T-cell (primary cell): Measurements from ENCODE around the gene CTSF. TPM values are rescaled to one million over a fixed set of nuclear protein-coding genes. Genes with fewer than 3 reads are reported as not detected.

Experiments
- ATAC-seq, 4 experiments: fragments of 200-7000 bp in 3 of 4; fragments of 150-1000 bp in 1 of 4; cut with Tn5 transposase; replicated peaks in 1 of 4; 1 replicate in 3 of 4; 2 replicates in 1 of 4; pipeline ENCODE4 v1.10.0; 2021; ENCODE audit warnings: moderate library complexity in 3 of 4, mild to moderate bottlenecking in 2 of 4, moderate number of reproducible peaks in 1 of 4
- CTCF ChIA-PET, 2 donors: fragments of 300-600 bp; sonication (Branson Sonifier 250); formaldehyde crosslinking; loops; one replicate each; lab custom pipeline; 2022; ENCODE audit warnings: antibody characterized with exemption in 2 of 2; lab: Charles Lee
- POLR2A ChIA-PET, 2 donors: fragments of 300-600 bp; sonication (Branson Sonifier 250); formaldehyde crosslinking; loops; one replicate each; lab custom pipeline; 2022; ENCODE audit warnings: antibody characterized with exemption in 2 of 2; lab: Charles Lee
- DNase-seq, 35 experiments: peaks; one replicate each; pipeline versions ENCODE4 v3.0.0 to v3.0.0-alpha.2; 2013 to 2023
- H3K27ac ChIP-seq: one replicate; pipeline ENCODE4 v1.5.1; 2013; ENCODE audit warnings: low read length
- H3K27me3 ChIP-seq, 2 experiments: replicated peaks in 1 of 2; 1 replicate in 1 of 2; 2 replicates in 1 of 2; pipeline versions ENCODE4 v1.6.1 to v1.7.0; 2013; ENCODE audit warnings: low read length in 1 of 2, mixed read lengths in 1 of 2; ENCODE audit not compliant: control insufficient read depth in 2 of 2, insufficient read depth in 2 of 2; ENCODE audit errors: extremely low read depth in 1 of 2
- H3K36me3 ChIP-seq, 2 donors: 1 replicate in 1 of 2; 2 replicates in 1 of 2; pipeline versions ENCODE4 v1.6.1 to v1.7.0; 2013; ENCODE audit warnings: low read length in 1 of 2; ENCODE audit not compliant: control insufficient read depth in 2 of 2, insufficient read depth in 1 of 2; ENCODE audit errors: extremely low read depth in 1 of 2
- H3K4me1 ChIP-seq, 2 experiments: 1 replicate in 1 of 2; 2 replicates in 1 of 2; pipeline versions ENCODE4 v1.6.1 to v1.7.0; 2013; ENCODE audit warnings: low read length in 2 of 2, mixed read lengths in 1 of 2; ENCODE audit not compliant: insufficient read depth in 2 of 2, control insufficient read depth in 1 of 2; ENCODE audit errors: extremely low read depth in 1 of 2
- H3K4me3 ChIP-seq, 2 donors: 1 replicate in 1 of 2; 2 replicates in 1 of 2; pipeline versions ENCODE4 v1.5.1 to v1.7.0; 2013; ENCODE audit warnings: mild to moderate bottlenecking in 2 of 2, low read length in 1 of 2, moderate library complexity in 1 of 2; ENCODE audit not compliant: control insufficient read depth in 1 of 2; ENCODE audit errors: extremely low read depth in 1 of 2
- H3K9me3 ChIP-seq: 2 replicates; pipeline ENCODE4 v1.7.0; 2013
- H3K27ac Mint-ChIP-seq, 2 donors: one replicate each; pipeline ENCODE4 v1.8.0; 2020 to 2021; ENCODE audit warnings: mild to moderate bottlenecking in 2 of 2, mixed read lengths in 2 of 2
- H3K27me3 Mint-ChIP-seq, 2 donors: one replicate each; pipeline ENCODE4 v1.8.0; 2021 to 2022; ENCODE audit warnings: mixed read lengths in 2 of 2
- H3K36me3 Mint-ChIP-seq: one replicate; pipeline ENCODE4 v1.8.0; 2021; ENCODE audit warnings: mixed read lengths
- H3K4me1 Mint-ChIP-seq, 3 donors: one replicate each; pipeline ENCODE4 v1.8.0; 2020 to 2022; ENCODE audit warnings: mixed read lengths in 3 of 3, mild to moderate bottlenecking in 1 of 3
- H3K4me3 Mint-ChIP-seq, 3 donors: one replicate each; pipeline ENCODE4 v1.8.0; 2020 to 2022; ENCODE audit warnings: mild to moderate bottlenecking in 3 of 3, mixed read lengths in 3 of 3, moderate library complexity in 3 of 3
- H3K9me3 Mint-ChIP-seq, 3 donors: one replicate each; pipeline ENCODE4 v1.8.0; 2020 to 2022; ENCODE audit warnings: mixed read lengths in 3 of 3
- WGBS: methylation state at CpG from one replicate; pipeline ENCODE4 v1.1.5; 2013; ENCODE audit warnings: missing lambda C conversion rate; ENCODE audit not compliant: insufficient coverage; 5-methylcytosine and 5-hydroxymethylcytosine counted together
- total RNA-seq, 35 experiments: library from RNA in 6 of 35; stranded (reverse) in 6 of 35; fragments of 120-200 nt in 1 of 35; gene quantifications; one replicate each; pipeline versions ENCODE4 v1.2.1 to v1.2.4 and lab custom pipeline; 2013 to 2026

CTSF gene
- total RNA-seq, 5 donors from 2014 or later (not counting 1 experiment from before 2014, with no cell fraction given) = 18.2 to 39.3 (median 30.4) TPM

DNA sequence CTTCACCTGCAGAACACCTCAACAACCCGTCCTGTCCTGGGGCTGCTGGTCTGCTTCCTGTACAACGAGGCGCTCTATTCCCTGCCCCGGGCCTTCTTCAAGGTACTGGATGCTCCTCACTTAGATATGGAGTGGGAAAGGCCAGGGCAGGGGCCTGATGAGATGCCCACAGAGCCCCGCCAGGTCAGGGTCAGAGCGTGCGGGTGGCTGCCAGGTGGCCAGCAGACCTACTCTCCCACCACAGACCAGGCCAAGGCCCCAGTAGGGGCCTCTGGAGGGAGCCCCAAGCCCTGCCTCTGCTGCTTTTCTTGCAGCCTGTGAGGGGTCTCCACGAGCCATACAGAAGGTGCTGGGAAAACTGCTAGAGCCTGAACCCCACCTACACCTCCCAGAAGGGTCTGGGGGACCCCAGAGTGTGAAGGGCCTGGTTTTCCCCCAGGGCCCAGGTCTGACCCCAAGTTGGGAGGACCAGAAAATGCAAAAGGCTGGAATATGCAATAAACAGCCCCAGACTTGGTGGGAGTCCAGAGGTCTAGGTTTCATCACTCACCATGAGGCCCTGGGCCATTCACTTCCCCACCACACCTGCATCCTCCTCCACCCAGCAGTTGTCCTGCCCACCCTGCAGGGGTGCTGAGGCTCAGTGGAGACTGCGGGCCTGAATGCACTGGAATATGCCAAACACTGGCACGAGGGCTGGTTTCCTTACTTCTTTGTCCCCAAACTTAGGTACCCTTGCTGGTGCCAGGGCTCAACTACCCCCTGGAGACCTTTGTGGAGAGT lies 37.3 kb downstream of the CTSF start:
- POLR2A ChIA-PET = interaction anchor here in 1 of 2 donors (0.5 kb wide), 1 partner anchor 36 kb away, joined by 3 read pairs; no protein-coding TSS in a partner anchor
- no peak overlapping the region for H3K27ac Mint-ChIP-seq
- CTCF ChIA-PET = no interaction called here

DNA sequence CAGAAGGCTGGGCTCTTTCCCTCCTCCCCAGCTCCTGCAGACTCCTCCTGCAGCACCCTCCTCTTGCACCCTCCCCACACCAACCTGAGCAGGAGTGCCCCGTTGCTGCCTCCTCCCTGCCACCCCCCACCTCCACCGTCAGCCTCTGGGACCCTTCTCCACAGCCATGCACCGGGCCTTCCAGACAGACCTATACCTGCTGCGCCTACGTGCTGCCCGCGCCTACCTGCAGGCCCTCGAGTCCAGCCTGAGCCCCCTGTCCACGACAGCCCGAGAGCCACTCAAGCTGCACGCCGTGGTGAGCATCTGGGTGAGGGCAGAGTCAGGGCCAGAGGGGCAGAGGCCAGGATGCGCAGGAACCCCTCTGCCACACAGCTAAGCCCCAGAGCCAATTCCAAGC lies 38.8 kb downstream of the CTSF start:
- ChIA-PET POLR2A (interaction anchor here in 1 of 2 donors (0.6 kb wide), 1 partner anchor 129 kb away, joined by 3 read pairs; no protein-coding TSS in a partner anchor), CTCF (no interaction called here)
- no peak overlapping the region for H3K27ac Mint-ChIP-seq
- no peak overlapping the region for H3K4me3 ChIP-seq
- H3K27ac ChIP-seq = no peak overlapping the region
- no peaks in the 10 kb centered on the region for H3K4me1 Mint-ChIP-seq
- no peaks in the 10 kb centered on the region for H3K4me1 ChIP-seq
- H3K36me3 Mint-ChIP-seq = peaks cover 19% of the 10 kb centered on the region
- 94% methylated on average over 9 of the region's 13 CpGs for WGBS
- no peaks in the 10 kb centered on the region for H3K9me3 Mint-ChIP-seq
- no peak overlapping the region for H3K4me3 Mint-ChIP-seq
- no peak for ATAC-seq
- no peaks in the 10 kb centered on the region for H3K9me3 ChIP-seq
- no peaks in the 10 kb centered on the region for H3K27me3 Mint-ChIP-seq
- no peak for DNase-seq
- H3K36me3 ChIP-seq = peaks cover 10 to 21% of the 10 kb centered on the region in 2 donors
- H3K27me3 ChIP-seq = no peaks in the 10 kb centered on the region

More for the DNA sequence above, 37.3 kb downstream of the CTSF start:
- ATAC-seq (no peak), DNase-seq (no peak)
- Histone ChIP-seq H3K27me3 (no peaks in the 10 kb centered on the region), H3K4me3 (no peak overlapping the region), H3K27ac (no peak overlapping the region), H3K9me3 (no peaks in the 10 kb centered on the region), H3K4me1 (no peaks in the 10 kb centered on the region), H3K36me3 (peaks cover 10 to 18% of the 10 kb centered on the region in 2 donors)
- 95% methylated on average over 4 of the region's 10 CpGs for WGBS
- Mint-ChIP-seq H3K36me3 (peaks cover 19% of the 10 kb centered on the region), H3K27me3 (no peaks in the 10 kb centered on the region), H3K4me3 (no peak overlapping the region), H3K4me1 (no peaks in the 10 kb centered on the region), H3K9me3 (no peaks in the 10 kb centered on the region)

DNA sequence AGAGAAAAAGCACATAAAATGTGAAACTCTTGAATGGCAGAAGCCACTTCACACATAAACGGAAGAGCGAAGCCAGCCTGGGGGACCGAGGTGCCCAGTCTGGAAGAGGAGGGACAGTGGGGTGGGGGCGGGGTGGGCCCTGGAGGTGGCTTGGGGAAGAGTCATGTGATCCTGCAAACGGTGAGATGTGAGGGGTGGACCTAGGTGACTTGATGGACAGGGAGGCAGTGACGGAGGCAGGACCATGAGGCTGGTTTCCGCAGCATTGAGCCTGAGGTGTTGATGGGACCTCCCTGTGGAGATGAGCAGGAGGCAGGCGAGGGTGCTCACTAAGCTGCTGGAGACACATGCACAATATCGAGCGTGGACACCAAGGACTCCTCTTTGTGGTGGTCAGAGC lies 39.3 kb downstream of the CTSF start:
- H3K27me3 Mint-ChIP-seq = no peaks in the 10 kb centered on the region
- H3K4me1 Mint-ChIP-seq = no peaks in the 10 kb centered on the region
- no peak overlapping the region for H3K27ac Mint-ChIP-seq
- H3K9me3 ChIP-seq = no peaks in the 10 kb centered on the region
- no peak overlapping the region for H3K27ac ChIP-seq
- no peaks in the 10 kb centered on the region for H3K9me3 Mint-ChIP-seq
- peaks cover 10 to 24% of the 10 kb centered on the region in 2 donors for H3K36me3 ChIP-seq
- 95% methylated on average over 10 of the region's 10 CpGs for WGBS
- no peak overlapping the region for H3K4me3 Mint-ChIP-seq
- H3K27me3 ChIP-seq = no peaks in the 10 kb centered on the region
- ChIA-PET CTCF (interaction anchor here in 1 of 2 donors (0.7 kb wide), 1 partner anchor 23 kb away, joined by 5 read pairs; no protein-coding TSS in a partner anchor), POLR2A (no interaction called here)
- ATAC-seq = no peak
- DNase-seq = no peak
- no peak overlapping the region for H3K4me3 ChIP-seq
- peaks cover 19% of the 10 kb centered on the region for H3K36me3 Mint-ChIP-seq
- H3K4me1 ChIP-seq = no peaks in the 10 kb centered on the region

DNA sequence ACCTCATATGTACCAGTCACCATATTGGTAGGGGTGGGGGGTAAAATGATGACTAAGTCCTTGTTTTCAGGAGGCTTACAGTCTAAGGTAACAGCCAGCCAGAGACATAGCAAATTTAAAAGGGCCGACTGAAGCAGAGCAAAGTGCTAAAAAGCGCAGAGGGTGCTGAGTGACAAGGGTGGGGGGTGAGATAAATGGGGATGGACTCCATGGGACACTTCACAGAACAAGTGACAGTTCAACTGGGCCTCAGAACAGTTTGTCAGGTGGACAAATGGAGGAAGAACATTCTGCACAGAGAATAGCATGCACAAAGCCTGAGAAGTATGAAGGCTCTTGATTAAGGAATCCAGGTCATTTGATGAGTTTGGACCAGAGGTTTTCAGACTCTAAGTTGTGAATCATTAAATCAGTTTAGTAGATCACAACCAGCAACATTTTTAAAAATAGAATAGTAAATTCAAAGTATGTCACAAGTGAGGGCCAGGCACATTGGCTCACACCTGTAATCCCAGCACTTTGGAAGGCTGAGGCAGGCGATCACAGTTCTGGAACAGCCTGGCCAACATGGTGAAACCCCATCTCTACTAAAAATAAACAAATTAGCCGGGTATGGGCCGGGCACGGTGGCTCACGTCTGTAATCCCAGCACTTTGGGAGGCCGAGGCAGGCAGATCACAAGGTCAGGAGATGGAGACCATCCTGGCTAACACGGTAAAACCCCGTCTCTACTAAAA lies 43.9 kb downstream of the CTSF start:
- Histone ChIP-seq H3K27me3 (no peaks in the 10 kb centered on the region), H3K27ac (no peak overlapping the region), H3K36me3 (peaks cover 0 to 52% of the 10 kb centered on the region in 2 donors), H3K4me1 (no peaks in the 10 kb centered on the region), H3K4me3 (no peak overlapping the region), H3K9me3 (no peaks in the 10 kb centered on the region)
- H3K4me1 Mint-ChIP-seq = no peaks in the 10 kb centered on the region
- ChIA-PET CTCF (no interaction called here), POLR2A (no interaction called here)
- no peaks in the 10 kb centered on the region for H3K9me3 Mint-ChIP-seq
- H3K27ac Mint-ChIP-seq = no peak overlapping the region
- no peak for DNase-seq
- H3K36me3 Mint-ChIP-seq = peaks cover 36% of the 10 kb centered on the region
- no peak overlapping the region for H3K4me3 Mint-ChIP-seq
- 100% methylated on average over 2 of the region's 10 CpGs for WGBS
- no peaks in the 10 kb centered on the region for H3K27me3 Mint-ChIP-seq
- ATAC-seq = no peak

GRCh38 chr11:66523611-66524010 lies 44.8 kb downstream of the CTSF start:
- Histone ChIP-seq H3K36me3 (peaks cover 0 to 56% of the 10 kb centered on the region in 2 donors), H3K27me3 (no peaks in the 10 kb centered on the region), H3K9me3 (no peaks in the 10 kb centered on the region), H3K4me1 (no peaks in the 10 kb centered on the region), H3K4me3 (no peak overlapping the region), H3K27ac (no peak overlapping the region)
- CTCF ChIA-PET = interaction anchor here in 1 of 2 donors (0.6 kb wide), 1 partner anchor 52 kb away, joined by 3 read pairs; no protein-coding TSS in a partner anchor
- Mint-ChIP-seq H3K4me1 (no peaks in the 10 kb centered on the region), H3K36me3 (peaks cover 36% of the 10 kb centered on the region), H3K9me3 (no peaks in the 10 kb centered on the region), H3K4me3 (no peak overlapping the region), H3K27me3 (no peaks in the 10 kb centered on the region), H3K27ac (no peak overlapping the region)
- POLR2A ChIA-PET = interaction anchor here in 1 of 2 donors (0.5 kb wide), 1 partner anchor 9 kb away, joined by 5 read pairs; no protein-coding TSS in a partner anchor
- ATAC-seq = no peak
- no peak for DNase-seq
- 95% methylated on average over 11 of the region's 11 CpGs for WGBS
